Osteoblast (primary cell): ENCODE results near the gene RIN1. TPM values are rescaled to one million over a fixed set of nuclear protein-coding genes. Genes with fewer than 3 reads are reported as not detected.

Source experiments
- DNase-seq: peaks from one replicate; pipeline ENCODE4 v3.0.0; 2011; ENCODE audit warnings: low spot score, mixed read lengths; ENCODE audit not compliant: insufficient read length; ENCODE audit errors: missing footprints
- H2AFZ ChIP-seq: 2 replicates; pipeline ENCODE4 v1.6.0; 2011; ENCODE audit warnings: mild to moderate bottlenecking, low read length
- H3K27ac ChIP-seq: 2 replicates; pipeline ENCODE4 v1.5.1; 2011; ENCODE audit warnings: mild to moderate bottlenecking, low read depth, low read length, moderate library complexity
- H3K27me3 ChIP-seq: 2 replicates; pipeline ENCODE4 v1.6.0; 2012; ENCODE audit warnings: mild to moderate bottlenecking, control low read depth, inconsistent platforms, low read length, moderate library complexity; ENCODE audit not compliant: insufficient read depth
- H3K36me3 ChIP-seq: 2 replicates; pipeline ENCODE4 v1.5.1; 2011; ENCODE audit warnings: mild to moderate bottlenecking, low read length, control low read depth, moderate library complexity; ENCODE audit not compliant: insufficient read depth
- H3K4me1 ChIP-seq: 2 replicates; pipeline ENCODE4 v1.5.1; 2011; ENCODE audit warnings: mild to moderate bottlenecking, low read length, control low read depth, moderate library complexity; ENCODE audit not compliant: insufficient read depth
- H3K4me2 ChIP-seq: 2 replicates; pipeline ENCODE4 v1.6.0; 2011; ENCODE audit warnings: mild to moderate bottlenecking, low read length; ENCODE audit not compliant: insufficient read depth
- H3K4me3 ChIP-seq: fragments of 200-600 bp; sonication (generic); 3 replicates; pipeline ENCODE4 v1.5.1; 2012; ENCODE audit warnings: mild to moderate bottlenecking, low read length, inconsistent platforms; ENCODE audit not compliant: insufficient read depth
- H3K79me2 ChIP-seq: 2 replicates; pipeline ENCODE4 v1.6.0; 2012; ENCODE audit warnings: mild to moderate bottlenecking, low read length, control low read depth, inconsistent platforms; ENCODE audit not compliant: insufficient read depth
- H3K9me3 ChIP-seq: 2 replicates; pipeline ENCODE4 v1.5.1; 2011; ENCODE audit warnings: low read depth, low read length, control low read depth
- H4K20me1 ChIP-seq: 2 replicates; pipeline ENCODE4 v1.6.0; 2012; ENCODE audit warnings: mild to moderate bottlenecking, low read length, control low read depth; ENCODE audit not compliant: insufficient read depth
- total RNA-seq: library from RNA; depleted of rRNA; stranded (reverse); fragments of >200 nt; gene quantifications from 2 replicates; pipeline ENCODE4 v1.2.3, GENCODE V29; 2012
- TF ChIP-seq, protein P1 (sequence below): IDR thresholded peaks from 2 replicates; pipeline ENCODE4 v1.5.1; 2011; ENCODE audit warnings: mild to moderate bottlenecking, low read depth, low read length, moderate library complexity; ENCODE audit errors: extremely low read depth

Gene RIN1
- total RNA-seq, 1 donor, result 27.1 TPM

DNA sequence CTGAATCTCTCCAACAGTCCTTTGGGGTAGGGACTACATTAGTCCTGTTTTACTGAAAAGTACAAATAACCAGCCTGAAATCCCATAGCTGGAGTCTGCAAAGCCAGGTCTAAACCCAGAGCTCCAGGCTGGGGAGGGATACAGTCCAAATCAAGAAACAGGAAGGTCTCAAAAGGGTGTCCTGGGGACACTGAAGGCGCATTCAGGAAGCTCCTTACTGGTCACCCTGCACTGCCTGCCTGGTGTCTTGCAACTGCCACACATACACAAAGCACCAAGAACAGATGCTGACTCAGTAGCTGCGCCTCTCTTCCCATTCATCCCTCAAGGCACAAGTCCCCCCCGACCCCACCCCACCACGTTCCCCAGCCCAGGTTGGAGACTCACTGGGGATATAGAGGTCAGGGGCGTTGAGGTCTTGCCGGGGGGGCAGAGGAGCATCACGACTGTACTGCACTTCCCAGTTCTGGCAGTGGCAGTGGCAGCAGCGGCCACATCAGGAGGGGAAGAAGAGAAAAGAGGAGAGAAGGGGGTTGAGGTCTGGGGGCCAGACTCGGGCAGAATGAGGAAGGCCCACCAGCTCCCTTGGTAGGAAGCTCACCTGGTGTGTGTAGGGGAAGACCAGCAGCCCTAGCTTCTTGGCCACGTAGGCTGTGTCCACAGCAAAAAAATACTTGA, 48.9 kb downstream of the RIN1 start:
- Histone ChIP-seq H3K4me2 (peak overlapping the region; percentile 99), H3K4me1 (peaks cover 25% of the 10 kb centered on the region), H3K79me2 (peaks cover 47% of the 10 kb centered on the region), H3K27ac (peak overlapping the region; percentile 97), H3K36me3 (peaks cover 31% of the 10 kb centered on the region), H2AFZ (no peak overlapping the region), H3K9me3 (no peaks in the 10 kb centered on the region), H3K27me3 (peaks cover 22% of the 10 kb centered on the region), H4K20me1 (peaks cover 32% of the 10 kb centered on the region), H3K4me3 (peak overlapping the region; percentile 98)
- TF ChIP-seq, protein P1, sequence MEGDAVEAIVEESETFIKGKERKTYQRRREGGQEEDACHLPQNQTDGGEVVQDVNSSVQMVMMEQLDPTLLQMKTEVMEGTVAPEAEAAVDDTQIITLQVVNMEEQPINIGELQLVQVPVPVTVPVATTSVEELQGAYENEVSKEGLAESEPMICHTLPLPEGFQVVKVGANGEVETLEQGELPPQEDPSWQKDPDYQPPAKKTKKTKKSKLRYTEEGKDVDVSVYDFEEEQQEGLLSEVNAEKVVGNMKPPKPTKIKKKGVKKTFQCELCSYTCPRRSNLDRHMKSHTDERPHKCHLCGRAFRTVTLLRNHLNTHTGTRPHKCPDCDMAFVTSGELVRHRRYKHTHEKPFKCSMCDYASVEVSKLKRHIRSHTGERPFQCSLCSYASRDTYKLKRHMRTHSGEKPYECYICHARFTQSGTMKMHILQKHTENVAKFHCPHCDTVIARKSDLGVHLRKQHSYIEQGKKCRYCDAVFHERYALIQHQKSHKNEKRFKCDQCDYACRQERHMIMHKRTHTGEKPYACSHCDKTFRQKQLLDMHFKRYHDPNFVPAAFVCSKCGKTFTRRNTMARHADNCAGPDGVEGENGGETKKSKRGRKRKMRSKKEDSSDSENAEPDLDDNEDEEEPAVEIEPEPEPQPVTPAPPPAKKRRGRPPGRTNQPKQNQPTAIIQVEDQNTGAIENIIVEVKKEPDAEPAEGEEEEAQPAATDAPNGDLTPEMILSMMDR, result no peak
- DNase-seq, result peak; percentile 67

DNA sequence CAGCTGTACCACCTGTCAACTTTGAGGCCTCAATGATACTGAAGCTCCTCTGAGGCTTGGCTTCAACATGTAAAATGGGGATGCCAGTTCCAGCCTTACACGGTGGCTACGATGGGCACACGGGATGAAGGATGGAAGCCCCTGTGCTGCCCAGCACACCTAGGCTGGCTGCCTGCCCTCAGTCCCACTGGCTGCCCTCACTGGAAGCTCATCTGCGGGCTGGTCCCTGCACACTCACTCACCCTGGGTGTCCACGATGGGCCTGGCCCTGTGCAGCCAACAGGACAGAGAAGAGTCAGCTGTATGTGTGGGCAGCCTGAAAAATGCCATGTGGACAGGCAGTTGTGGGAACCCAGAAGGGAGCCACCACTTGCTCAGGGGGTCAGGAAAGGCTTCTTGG, 49.5 kb downstream of the RIN1 start:
- H3K27me3 ChIP-seq, result peaks cover 16% of the 10 kb centered on the region
- H3K79me2 ChIP-seq, result peaks cover 47% of the 10 kb centered on the region
- peaks cover 31% of the 10 kb centered on the region for H3K36me3 ChIP-seq
- TF ChIP-seq, protein P1, result no peak
- H3K27ac ChIP-seq, result no peak overlapping the region
- peaks cover 25% of the 10 kb centered on the region for H3K4me1 ChIP-seq
- H4K20me1 ChIP-seq, result peaks cover 36% of the 10 kb centered on the region
- DNase-seq, result peak; percentile 82
- H2AFZ ChIP-seq, result no peak overlapping the region
- H3K4me3 ChIP-seq, result no peak overlapping the region
- peak overlapping the region; percentile 99 for H3K4me2 ChIP-seq
- H3K9me3 ChIP-seq, result no peaks in the 10 kb centered on the region

DNA sequence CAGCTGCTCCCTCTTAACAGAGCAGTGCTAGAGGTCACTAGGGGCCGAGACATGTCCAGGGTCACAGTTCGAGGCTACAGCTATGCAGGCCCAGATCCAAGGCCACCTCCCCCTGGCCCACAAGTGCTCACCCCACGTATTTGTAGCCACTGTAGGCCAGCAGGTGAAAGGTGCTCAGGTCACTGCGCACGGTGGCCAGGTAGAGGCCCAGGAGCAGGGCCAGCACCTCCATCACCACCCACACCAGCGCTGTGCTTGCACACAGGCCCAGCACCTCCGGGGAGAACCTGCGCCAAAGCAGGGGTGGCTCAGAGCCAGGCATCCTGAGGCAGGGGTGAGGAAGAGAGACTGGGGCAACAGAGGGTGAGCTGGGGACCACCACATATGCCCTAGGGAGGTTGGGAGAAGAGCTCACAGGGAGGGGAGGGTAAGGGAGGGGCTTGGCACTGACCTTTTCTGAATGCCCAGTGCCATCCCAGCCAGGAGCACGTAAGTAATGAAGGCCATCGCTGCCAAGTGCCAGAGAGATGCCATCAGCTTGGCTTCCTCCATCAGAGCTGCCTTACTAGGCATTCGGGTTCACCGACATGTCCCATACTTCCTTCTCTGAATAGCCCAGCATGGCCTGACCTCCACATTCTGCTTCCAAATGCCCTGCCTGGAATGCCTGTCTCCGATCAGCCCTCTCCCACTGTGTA, 50.8 kb downstream of the RIN1 start:
- Histone ChIP-seq H3K36me3 (peaks cover 31% of the 10 kb centered on the region), H3K4me2 (no peak overlapping the region), H3K79me2 (peaks cover 47% of the 10 kb centered on the region), H3K27ac (no peak overlapping the region), H3K4me1 (peaks cover 25% of the 10 kb centered on the region), H3K4me3 (no peak overlapping the region), H2AFZ (no peak overlapping the region), H4K20me1 (peaks cover 37% of the 10 kb centered on the region), H3K9me3 (no peaks in the 10 kb centered on the region), H3K27me3 (peaks cover 4% of the 10 kb centered on the region)
- TF ChIP-seq, protein P1, result no peak
- DNase-seq, result peak; percentile 55

DNA sequence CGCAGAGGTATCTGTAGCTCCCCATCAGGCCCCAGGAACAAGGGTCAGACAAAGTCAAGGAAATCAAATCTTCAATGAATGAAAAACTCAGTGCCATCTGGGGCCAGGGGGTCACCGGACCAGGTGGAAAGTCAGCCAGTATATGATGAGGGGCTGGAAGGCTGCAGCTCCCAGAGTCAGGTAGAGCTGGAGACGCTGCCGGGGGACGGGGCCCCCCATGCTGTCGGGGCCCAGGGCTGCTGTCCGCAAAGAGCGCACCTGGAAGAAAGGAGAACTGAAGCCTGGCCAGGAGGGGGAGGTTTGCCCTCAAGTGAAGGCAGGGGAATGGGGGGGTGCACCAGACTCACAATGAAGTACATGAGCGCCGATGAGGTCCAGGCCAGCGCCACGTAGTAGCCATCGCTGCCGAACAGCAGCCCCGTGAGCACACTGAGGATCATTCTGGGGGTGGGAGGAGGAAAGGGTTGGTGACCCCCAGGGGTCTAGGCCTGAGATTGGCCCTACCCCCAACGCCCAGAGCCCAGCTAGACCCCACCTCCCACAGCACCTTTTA, 51.6 kb downstream of the RIN1 start:
- DNase-seq, result peak; percentile 60
- no peak overlapping the region for H3K27ac ChIP-seq
- TF ChIP-seq, protein P1, result no peak
- H3K79me2 ChIP-seq, result peaks cover 47% of the 10 kb centered on the region
- no peaks in the 10 kb centered on the region for H3K9me3 ChIP-seq
- peaks cover 19% of the 10 kb centered on the region for H3K4me1 ChIP-seq
- no peak overlapping the region for H3K4me3 ChIP-seq
- peaks cover 31% of the 10 kb centered on the region for H3K36me3 ChIP-seq
- H2AFZ ChIP-seq, result no peak overlapping the region
- no peak overlapping the region for H3K4me2 ChIP-seq
- H4K20me1 ChIP-seq, result peaks cover 37% of the 10 kb centered on the region
- H3K27me3 ChIP-seq, result no peaks in the 10 kb centered on the region
